Measurements from ENCODE around the gene GSTT4. TPM values are rescaled to one million over a fixed set of nuclear protein-coding genes. Genes with fewer than 3 reads are reported as not detected.
"Not testable (repeated sequence)": the region's sequence is repeated elsewhere in the genome, so short reads cannot be mapped to it uniquely, and the experiment has no call there.

The GSTT4 gene
- polyA plus RNA-seq, 4 donors = not detected

DNA sequence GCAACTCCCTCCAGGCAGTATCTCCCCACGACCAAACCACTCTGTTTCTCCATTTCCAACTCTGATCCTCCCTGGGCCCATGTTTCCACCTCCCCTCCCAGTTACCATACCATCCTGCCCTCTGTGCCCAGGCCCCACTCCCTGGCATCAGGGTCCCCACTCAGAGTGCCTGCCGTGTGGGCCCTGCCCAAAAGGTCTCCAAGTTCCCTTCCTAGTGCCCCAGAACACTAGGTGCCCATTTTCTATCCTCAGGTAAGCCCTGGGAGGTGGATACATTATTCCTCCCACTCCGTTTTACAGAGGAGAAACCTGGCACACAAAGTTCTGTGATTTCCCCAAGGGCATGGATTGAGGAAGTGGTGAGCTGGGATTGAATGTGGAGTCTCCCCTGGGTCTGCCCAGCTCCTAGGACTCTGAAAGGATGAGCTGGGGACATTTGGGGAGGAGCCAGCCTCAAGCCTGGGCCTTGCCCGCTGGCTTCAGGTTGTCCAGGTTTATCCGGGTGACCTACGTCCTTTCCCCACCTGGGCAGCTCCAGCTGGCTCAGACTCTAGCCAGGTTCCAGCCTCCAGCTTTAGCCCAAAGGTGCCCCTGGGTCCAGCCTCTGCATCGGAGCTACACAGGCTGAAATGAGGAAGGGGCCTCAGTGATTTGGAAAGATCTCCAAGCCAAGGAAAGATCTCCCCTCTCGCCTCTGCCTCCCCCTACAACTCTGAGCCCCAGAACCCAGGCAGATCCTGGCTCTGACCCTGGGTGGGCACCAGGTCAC is 2.2 kb upstream of the GSTT4 start:
- Histone ChIP-seq H3K27ac (ENCODE audit: low read depth in 1 of 3, low read length in 2 of 3) (no peak overlapping the region), H3K36me3 (ENCODE audit: control insufficient read depth in 3 of 3, insufficient read depth in 2 of 3, low read depth in 1 of 3, low read length in 3 of 3) (no peaks in the 10 kb centered on the region), H3K4me3 (ENCODE audit: low read depth in 1 of 3, low read length in 3 of 3) (no peak overlapping the region), H3K27me3 (ENCODE audit: control insufficient read depth in 3 of 3, insufficient read depth in 3 of 3, low read length in 3 of 3) (no peaks in the 10 kb centered on the region), H3K9me3 (ENCODE audit: control insufficient read depth in 2 of 2, insufficient read depth in 1 of 2, low read depth in 1 of 2, low read length in 1 of 2) (peaks cover 0 to 2% of the 10 kb centered on the region in 2 donors), H3K4me1 (ENCODE audit: control insufficient read depth in 3 of 3, insufficient read depth in 2 of 3, low read depth in 1 of 3, low read length in 2 of 3) (peaks cover 0 to 25% (median 2%) of the 10 kb centered on the region in 3 donors)
- no peak for FAIRE-seq
- WGBS, 3 donors = 79 to 86% (median 84%) methylated on average over 8 of the region's 8 CpGs
- no peak for DNase-seq

DNA sequence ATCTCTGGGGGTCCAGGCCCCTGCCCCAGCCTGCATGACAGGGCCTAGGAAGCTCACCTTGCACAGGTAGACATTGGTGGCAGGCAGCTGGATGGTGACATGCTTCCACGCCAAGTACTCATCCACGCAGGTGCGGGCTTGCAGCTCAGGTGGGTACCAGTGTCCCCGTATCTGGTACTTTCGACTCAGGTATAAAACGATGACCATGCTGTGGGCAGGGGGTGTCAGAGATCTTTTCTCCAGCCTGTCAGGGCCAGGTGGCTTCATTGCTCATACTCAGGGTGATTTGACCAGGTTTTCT is 1.6 kb upstream of the GSTT4 start:
- no peak overlapping the region for H3K4me3 ChIP-seq (ENCODE audit: low read depth in 1 of 3, low read length in 3 of 3)
- DNase-seq (no peak), FAIRE-seq (no peak)
- WGBS, 3 donors = 84 to 95% (median 92%) methylated on average over 6 of the region's 6 CpGs
- H3K9me3 ChIP-seq (ENCODE audit: control insufficient read depth in 2 of 2, insufficient read depth in 1 of 2, low read depth in 1 of 2, low read length in 1 of 2) = peaks cover 0 to 2% of the 10 kb centered on the region in 2 donors
- no peaks in the 10 kb centered on the region for H3K27me3 ChIP-seq (ENCODE audit: control insufficient read depth in 3 of 3, insufficient read depth in 3 of 3, low read length in 3 of 3)
- H3K36me3 ChIP-seq (ENCODE audit: control insufficient read depth in 3 of 3, insufficient read depth in 2 of 3, low read depth in 1 of 3, low read length in 3 of 3) = no peaks in the 10 kb centered on the region
- H3K27ac ChIP-seq (ENCODE audit: low read depth in 1 of 3, low read length in 2 of 3) = no peak overlapping the region
- H3K4me1 ChIP-seq (ENCODE audit: control insufficient read depth in 3 of 3, insufficient read depth in 2 of 3, low read depth in 1 of 3, low read length in 2 of 3) = peaks cover 0 to 21% (median 2%) of the 10 kb centered on the region in 3 donors

DNA sequence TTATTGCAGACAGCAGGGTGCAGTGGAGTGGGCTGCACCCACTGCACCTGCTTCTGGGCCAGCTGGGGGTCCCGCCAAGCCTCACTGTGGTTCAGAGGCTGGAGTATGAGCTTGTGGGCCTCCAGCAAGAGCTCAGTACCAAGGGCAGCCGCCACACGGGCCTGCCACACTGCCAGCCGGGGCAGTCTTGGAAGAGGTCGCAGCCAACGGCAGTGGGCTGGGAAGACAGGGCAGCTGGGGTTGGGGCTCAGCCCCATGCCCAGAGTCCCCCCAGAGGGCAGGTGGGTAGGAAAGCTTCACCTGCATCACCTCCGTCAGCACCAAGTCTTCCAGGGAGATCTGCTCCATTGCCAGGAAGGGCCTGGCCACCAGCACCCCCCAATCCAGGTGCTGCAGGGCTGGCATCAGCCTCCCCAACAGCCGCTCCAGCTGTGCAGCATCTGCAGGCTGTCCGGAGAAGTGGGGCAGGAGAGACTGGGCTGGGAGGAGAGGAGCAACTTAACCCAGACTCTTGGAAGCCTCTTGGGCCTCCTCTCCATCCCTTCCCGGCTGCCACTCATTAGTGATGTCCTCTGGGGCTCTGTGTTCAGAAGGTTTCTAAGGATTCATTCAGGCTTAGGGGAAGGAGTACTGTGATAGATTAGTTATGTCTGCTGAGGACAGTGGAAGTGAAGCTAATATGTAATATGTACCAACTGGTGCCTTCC is 1.1 kb upstream of the GSTT4 start:
- WGBS, 3 donors = 76 to 95% (median 81%) methylated on average over 10 of the region's 10 CpGs
- Histone ChIP-seq H3K36me3 (ENCODE audit: control insufficient read depth in 3 of 3, insufficient read depth in 2 of 3, low read depth in 1 of 3, low read length in 3 of 3) (no peaks in the 10 kb centered on the region), H3K9me3 (ENCODE audit: control insufficient read depth in 2 of 2, insufficient read depth in 1 of 2, low read depth in 1 of 2, low read length in 1 of 2) (peaks cover 0 to 2% of the 10 kb centered on the region in 2 donors), H3K27me3 (ENCODE audit: control insufficient read depth in 3 of 3, insufficient read depth in 3 of 3, low read length in 3 of 3) (no peaks in the 10 kb centered on the region), H3K27ac (ENCODE audit: low read depth in 1 of 3, low read length in 2 of 3) (no peak overlapping the region), H3K4me1 (ENCODE audit: control insufficient read depth in 3 of 3, insufficient read depth in 2 of 3, low read depth in 1 of 3, low read length in 2 of 3) (peaks cover 0 to 21% (median 2%) of the 10 kb centered on the region in 3 donors), H3K4me3 (ENCODE audit: low read depth in 1 of 3, low read length in 3 of 3) (no peak overlapping the region)
- DNase-seq = no peak
- FAIRE-seq = no peak

DNA sequence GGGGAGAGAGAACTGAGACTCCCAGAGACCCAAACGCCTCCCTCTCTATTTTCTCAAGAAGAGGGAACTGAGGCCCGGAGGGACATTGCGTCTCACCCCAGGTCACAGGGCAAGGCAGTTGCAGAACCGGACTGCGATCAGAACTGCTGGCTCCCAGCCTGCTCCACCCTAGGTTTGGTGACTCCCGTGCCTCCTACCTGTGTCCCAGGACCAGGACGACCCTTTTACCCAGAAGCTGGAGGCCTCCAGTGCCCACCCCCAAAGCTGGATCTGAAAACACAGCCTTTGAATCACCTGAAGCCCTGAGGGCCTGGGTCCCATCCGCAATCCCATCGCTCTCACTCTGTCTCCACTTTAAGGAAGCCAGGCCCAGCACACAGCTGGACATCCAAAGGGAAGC is 1.4 kb downstream of the GSTT4 start:
- Histone ChIP-seq H3K27me3 (ENCODE audit: control insufficient read depth in 3 of 3, insufficient read depth in 3 of 3, low read length in 3 of 3) (no peaks in the 10 kb centered on the region), H3K9me3 (ENCODE audit: control insufficient read depth in 2 of 2, insufficient read depth in 1 of 2, low read depth in 1 of 2, low read length in 1 of 2) (no peaks in the 10 kb centered on the region), H3K4me1 (ENCODE audit: control insufficient read depth in 3 of 3, insufficient read depth in 2 of 3, low read depth in 1 of 3, low read length in 2 of 3) (peaks cover 0 to 11% (median 2%) of the 10 kb centered on the region in 3 donors), H3K4me3 (ENCODE audit: low read depth in 1 of 3, low read length in 3 of 3) (no peak overlapping the region), H3K27ac (ENCODE audit: low read depth in 1 of 3, low read length in 2 of 3) (no peak overlapping the region), H3K36me3 (ENCODE audit: control insufficient read depth in 3 of 3, insufficient read depth in 2 of 3, low read depth in 1 of 3, low read length in 3 of 3) (no peaks in the 10 kb centered on the region)
- 76 to 85% (median 85%) methylated on average over 9 of the region's 9 CpGs for WGBS, 3 donors
- FAIRE-seq (no peak), DNase-seq (no peak)

DNA sequence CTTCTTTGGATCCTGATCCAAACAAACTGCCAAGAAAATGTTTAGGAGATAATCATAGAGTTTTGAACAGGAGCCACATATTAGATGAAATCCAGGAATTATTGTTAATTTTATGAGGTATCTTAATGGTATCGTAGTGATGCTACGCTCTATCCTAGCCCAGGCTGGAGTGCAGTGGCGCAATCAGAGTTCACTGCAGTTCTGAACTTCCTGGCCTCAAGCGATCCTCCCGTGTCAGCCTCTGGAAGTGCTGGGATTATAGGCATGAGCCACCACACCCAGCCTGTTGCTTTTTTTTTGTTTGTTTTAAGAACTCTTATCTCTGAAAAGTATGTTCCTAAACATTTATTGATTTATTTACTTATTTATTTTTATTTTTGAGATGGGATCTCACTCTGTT is 2.4 kb downstream of the GSTT4 start:
- no peaks in the 10 kb centered on the region for H3K36me3 ChIP-seq (ENCODE audit: control insufficient read depth in 3 of 3, insufficient read depth in 2 of 3, low read depth in 1 of 3, low read length in 3 of 3)
- no peak overlapping the region for H3K27ac ChIP-seq (ENCODE audit: low read depth in 1 of 3, low read length in 2 of 3)
- DNase-seq = no peak
- 64 to 78% (median 66%) methylated on average over 5 of the region's 5 CpGs for WGBS, 3 donors
- H3K9me3 ChIP-seq (ENCODE audit: control insufficient read depth in 2 of 2, insufficient read depth in 1 of 2, low read depth in 1 of 2, low read length in 1 of 2) = no peaks in the 10 kb centered on the region
- no peaks in the 10 kb centered on the region for H3K27me3 ChIP-seq (ENCODE audit: control insufficient read depth in 3 of 3, insufficient read depth in 3 of 3, low read length in 3 of 3)
- FAIRE-seq = no peak
- H3K4me3 ChIP-seq (ENCODE audit: low read depth in 1 of 3, low read length in 3 of 3) = no peak overlapping the region
- peaks cover 0 to under 1% (median 0%) of the 10 kb centered on the region in 3 donors for H3K4me1 ChIP-seq (ENCODE audit: control insufficient read depth in 3 of 3, insufficient read depth in 2 of 3, low read depth in 1 of 3, low read length in 2 of 3)

DNA sequence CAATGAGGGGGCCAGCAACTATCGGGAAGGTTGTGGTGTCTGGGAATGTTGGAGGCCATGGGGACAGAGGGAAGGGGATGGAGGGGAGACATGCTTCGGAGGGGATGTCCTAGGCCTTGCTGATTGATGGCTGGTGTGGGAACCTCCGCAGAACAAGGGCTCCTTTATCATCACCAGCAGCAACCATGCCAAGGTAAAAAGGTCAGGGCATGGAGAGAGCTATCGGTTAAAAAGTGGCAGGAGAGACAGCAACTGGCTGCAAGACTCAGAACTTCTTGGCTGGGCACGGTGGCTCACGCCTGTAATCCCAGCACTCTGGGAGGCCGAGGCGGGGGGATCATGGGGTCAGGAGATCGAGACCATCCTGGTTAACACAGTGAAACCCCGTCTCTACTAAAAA is 3.0 kb downstream of the GSTT4 start:
- Histone ChIP-seq H3K4me1 (ENCODE audit: control insufficient read depth in 3 of 3, insufficient read depth in 2 of 3, low read depth in 1 of 3, low read length in 2 of 3) (no peaks in the 10 kb centered on the region), H3K4me3 (ENCODE audit: low read depth in 1 of 3, low read length in 3 of 3) (no peak overlapping the region), H3K27me3 (ENCODE audit: control insufficient read depth in 3 of 3, insufficient read depth in 3 of 3, low read length in 3 of 3) (no peaks in the 10 kb centered on the region), H3K27ac (ENCODE audit: low read depth in 1 of 3, low read length in 2 of 3) (no peak overlapping the region), H3K9me3 (ENCODE audit: control insufficient read depth in 2 of 2, insufficient read depth in 1 of 2, low read depth in 1 of 2, low read length in 1 of 2) (no peaks in the 10 kb centered on the region), H3K36me3 (ENCODE audit: control insufficient read depth in 3 of 3, insufficient read depth in 2 of 3, low read depth in 1 of 3, low read length in 3 of 3) (no peaks in the 10 kb centered on the region)
- FAIRE-seq (no peak), DNase-seq (no peak)
- WGBS, 3 donors = 78 to 84% (median 79%) methylated on average over 10 of the region's 10 CpGs

DNA sequence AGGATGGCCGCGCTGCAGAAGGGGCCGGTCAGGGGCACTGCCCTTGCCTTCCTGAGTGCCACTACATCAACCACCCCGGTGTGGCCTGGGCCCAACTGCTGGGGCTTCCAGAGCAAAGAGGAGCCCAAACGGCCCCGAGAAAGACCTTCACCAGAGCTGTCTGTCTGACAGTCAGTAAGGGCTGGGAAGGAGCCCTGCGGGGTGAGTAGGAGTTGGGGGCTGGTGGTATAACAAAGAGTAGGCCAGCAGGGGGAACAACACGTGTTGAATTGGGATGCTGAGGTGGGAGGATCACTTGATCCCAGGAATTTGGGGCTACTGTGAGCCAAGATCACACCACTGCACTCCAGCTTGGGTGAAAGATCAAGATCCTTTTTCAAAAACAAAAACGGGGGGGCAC is 3.9 kb downstream of the GSTT4 start:
- DNase-seq (no peak), FAIRE-seq (no peak)
- no peak overlapping the region for H3K4me3 ChIP-seq (ENCODE audit: low read depth in 1 of 3, low read length in 3 of 3)
- no peaks in the 10 kb centered on the region for H3K36me3 ChIP-seq (ENCODE audit: control insufficient read depth in 3 of 3, insufficient read depth in 2 of 3, low read depth in 1 of 3, low read length in 3 of 3)
- no peaks in the 10 kb centered on the region for H3K9me3 ChIP-seq (ENCODE audit: control insufficient read depth in 2 of 2, insufficient read depth in 1 of 2, low read depth in 1 of 2, low read length in 1 of 2)
- no peak overlapping the region for H3K27ac ChIP-seq (ENCODE audit: low read depth in 1 of 3, low read length in 2 of 3)
- H3K27me3 ChIP-seq (ENCODE audit: control insufficient read depth in 3 of 3, insufficient read depth in 3 of 3, low read length in 3 of 3) = no peaks in the 10 kb centered on the region
- 82 to 90% (median 86%) methylated on average over 6 to 9 of the region's 9 CpGs for WGBS, 3 donors
- no peaks in the 10 kb centered on the region for H3K4me1 ChIP-seq (ENCODE audit: control insufficient read depth in 3 of 3, insufficient read depth in 2 of 3, low read depth in 1 of 3, low read length in 2 of 3)

DNA sequence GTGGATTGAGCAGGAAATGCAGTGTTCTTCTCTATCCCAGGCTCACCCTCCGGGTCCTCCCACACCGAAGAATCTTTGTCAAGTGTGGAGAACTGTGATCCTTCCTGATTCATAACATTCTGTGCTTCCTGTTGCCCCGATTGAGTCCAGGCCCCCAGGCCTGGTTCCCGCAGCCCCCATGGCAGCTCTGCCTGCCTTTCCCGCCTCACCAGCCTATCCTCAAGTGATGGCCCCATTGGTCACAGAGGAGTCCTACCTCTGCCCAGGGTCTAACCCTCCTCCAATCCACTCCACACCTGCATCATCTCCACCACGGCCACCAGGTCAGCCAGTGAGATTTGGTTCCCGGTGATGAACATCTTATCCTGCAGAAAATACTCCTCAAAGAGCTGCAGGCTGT is 5.5 kb downstream of the GSTT4 start:
- H3K4me3 ChIP-seq (ENCODE audit: low read depth in 1 of 3, low read length in 3 of 3); DNase-seq; H3K27ac ChIP-seq (ENCODE audit: low read depth in 1 of 3, low read length in 2 of 3); H3K27me3 ChIP-seq (ENCODE audit: control insufficient read depth in 3 of 3, insufficient read depth in 3 of 3, low read length in 3 of 3); H3K4me1 ChIP-seq (ENCODE audit: control insufficient read depth in 3 of 3, insufficient read depth in 2 of 3, low read depth in 1 of 3, low read length in 2 of 3); H3K36me3 ChIP-seq (ENCODE audit: control insufficient read depth in 3 of 3, insufficient read depth in 2 of 3, low read depth in 1 of 3, low read length in 3 of 3); H3K9me3 ChIP-seq (ENCODE audit: control insufficient read depth in 2 of 2, insufficient read depth in 1 of 2, low read depth in 1 of 2, low read length in 1 of 2); FAIRE-seq: not testable (repeated sequence)
- WGBS, 3 donors = 81 to 83% (median 82%) methylated on average over 7 of the region's 7 CpGs
